ENCODE data around the gene KCNG2.
A peak's percentile ranks its signal among the peaks of the same experiment; 100 is the strongest.

KCNG2 gene

GRCh38 chr18:79941473-79942119 is 143.9 kb downstream of the KCNG2 start:
- no peak for DNase-seq (ENCODE audit: low spot score)

- DNase-seq (ENCODE audit: low spot score) = no peak
These were observed 144.5 kb downstream of the KCNG2 start for GRCh38 chr18:79942211-79942610.

GRCh38 chr18:79942786-79943607 is 145.3 kb downstream of the KCNG2 start:
- no peak for DNase-seq (ENCODE audit: low spot score)

- no peak for DNase-seq (ENCODE audit: low spot score)
These were observed 145.9 kb downstream of the KCNG2 start for GRCh38 chr18:79943608-79944125.

- DNase-seq (ENCODE audit: low spot score) = no peak
These were observed 146.5 kb downstream of the KCNG2 start for GRCh38 chr18:79944126-79944731.

GRCh38 chr18:79944746-79945117 is 147.0 kb downstream of the KCNG2 start:
- no peak for DNase-seq (ENCODE audit: low spot score)

GRCh38 chr18:79945118-79946042 is 147.6 kb downstream of the KCNG2 start:
- no peak for DNase-seq (ENCODE audit: low spot score)

- peak; percentile 29 for DNase-seq (ENCODE audit: low spot score)
These were observed 149.5 kb downstream of the KCNG2 start for GRCh38 chr18:79947054-79947755.

GRCh38 chr18:79947881-79948610 is 150.3 kb downstream of the KCNG2 start:
- no peak for DNase-seq (ENCODE audit: low spot score)

GRCh38 chr18:79948719-79949411 is 151.1 kb downstream of the KCNG2 start:
- DNase-seq (ENCODE audit: low spot score) = no peak

All from GM03348 (cell line).